Psoas muscle (tissue), 8 donors: ENCODE results near the gene ATG4D. TPM values are rescaled to one million over a fixed set of nuclear protein-coding genes. Genes with fewer than 3 reads are reported as not detected.

Experiments
- ATAC-seq, 4 donors: fragments of 200-7000 bp; cut with Tn5 transposase; one replicate each; pipeline ENCODE4 v1.9.1; 2020; ENCODE audit warnings: moderate library complexity in 3 of 4, mild to moderate bottlenecking in 2 of 4
- DNase-seq, 2 donors: peaks; one replicate each; pipeline ENCODE4 v3.0.0-alpha.2; 2020
- H3K27ac ChIP-seq: fragments of 200-600 bp; one replicate; pipeline ENCODE4 v1.8.0; 2022
- H3K27me3 ChIP-seq, 3 donors: fragments of 200-600 bp in 1 of 3; one replicate each; pipeline versions ENCODE4 v1.6.1 to v1.8.0; 2013 to 2022; ENCODE audit warnings: low read length in 2 of 3, mild to moderate bottlenecking in 2 of 3, moderate library complexity in 1 of 3; ENCODE audit not compliant: insufficient read depth in 3 of 3
- H3K36me3 ChIP-seq, 2 donors: fragments of 200-600 bp in 1 of 2; one replicate each; pipeline versions ENCODE4 v1.6.1 to v1.8.0; 2013 to 2022; ENCODE audit warnings: low read depth in 1 of 2, mild to moderate bottlenecking in 1 of 2, moderate library complexity in 1 of 2; ENCODE audit not compliant: insufficient read depth in 1 of 2
- H3K4me1 ChIP-seq: fragments of 200-600 bp; one replicate; pipeline ENCODE4 v1.8.0; 2022
- H3K4me3 ChIP-seq: fragments of 200-600 bp; one replicate; pipeline ENCODE4 v1.8.0; 2022; ENCODE audit warnings: mild to moderate bottlenecking
- H3K9me3 ChIP-seq: fragments of 200-600 bp; one replicate; pipeline ENCODE4 v1.8.0; 2022
- CTCF ChIP-seq: fragments of 200-600 bp; IDR thresholded peaks from one replicate; pipeline ENCODE4 v1.8.0; 2022; ENCODE audit warnings: antibody characterized with exemption
- WGBS, 3 donors: extraction: QIAGEN DNeasy Blood & Tissue Kit; methylation state at CpG; one replicate each; pipeline versions ENCODE4 v1.1.6 to v1.1.7; 2013; 5-methylcytosine and 5-hydroxymethylcytosine counted together
- intact Hi-C, 2 donors: fragments of 100-400 bp; cut with DNase I; formaldehyde crosslinking; loops; one replicate each; pipeline versions ENCODE4 v1.11.0 to v1.14.2; 2022
- polyA plus RNA-seq, 3 donors: library from polyadenylated mRNA; stranded (reverse); fragments of 200-250 nt; gene quantifications; one replicate each; pipeline ENCODE4 v1.2.3, GENCODE V29; 2013
- total RNA-seq, 4 donors: library from RNA; stranded (reverse); fragmentation: NEBNext Ultra II Directional in 2 of 4; extraction: Animal tissue kit (Norgen Biotek cat#: 25700) in 2 of 4; gene quantifications; one replicate each; pipeline versions ENCODE4 v1.2.1 to v1.2.4, GENCODE V29; 2021 to 2023
- donor health status: healthy with polysubstance abuse.
- donor health status: DM: no; HTN: no; CAD: no; lungs with moderate emphysema.
- donor health status: Bipolar disorder and iron deficiency.
- donor health status: healthy.
- donor health status: DM: yes; HTN: yes; CAD: no.
- donor health status: DM: no; HTN: no; CAD: no.
- donor health status: DM: no; HTN: no; CAD: no.
- donor health status: DM: yes; HTN: yes; CAD: no.

The ATG4D gene
- total and polyA plus RNA-seq, 7 donors, result 42.5 to 95.7 (median 65.8) TPM

- H3K9me3 ChIP-seq, result no peaks in the 10 kb centered on the region
- no peak for DNase-seq
- H3K4me1 ChIP-seq, result no peaks in the 10 kb centered on the region
- peak overlapping the region; percentile 52 for H3K4me3 ChIP-seq
- ATAC-seq, result peak in 3 of 4 donors; percentile 7 to 40 (median 35)
- intact Hi-C loops, result no loop called here
- no peaks in the 10 kb centered on the region for H3K36me3 ChIP-seq
- H3K27me3 ChIP-seq, result peaks cover 0 to 70% (median 30%) of the 10 kb centered on the region in 3 donors
- 2 to 3% (median 2%) methylated on average over 24 to 27 of the region's 27 CpGs for WGBS, 3 donors
- H3K27ac ChIP-seq, result no peak overlapping the region
- no peak for TF ChIP-seq CTCF
Observed at GRCh38 chr19:10517760-10518443, 25.8 kb upstream of the ATG4D start.

GRCh38 chr19:10518444-10519361, 25.0 kb upstream of the ATG4D start:
- H3K36me3 ChIP-seq, result no peaks in the 10 kb centered on the region
- H3K4me3 ChIP-seq, result no peak overlapping the region
- H3K27ac ChIP-seq, result no peak overlapping the region
- H3K9me3 ChIP-seq, result no peaks in the 10 kb centered on the region
- 9 to 14% (median 13%) methylated on average over 31 to 33 of the region's 33 CpGs for WGBS, 3 donors
- DNase-seq (no peak), ATAC-seq (peak in 1 of 4 donors; percentile 11)
- no peaks in the 10 kb centered on the region for H3K4me1 ChIP-seq
- intact Hi-C loops, result no loop called here
- peaks cover 0 to 63% (median 28%) of the 10 kb centered on the region in 3 donors for H3K27me3 ChIP-seq
- TF ChIP-seq CTCF, result no peak

- no peaks in the 10 kb centered on the region for H3K9me3 ChIP-seq
- ATAC-seq, result no peak
- no peaks in the 10 kb centered on the region for H3K36me3 ChIP-seq
- no peak overlapping the region for H3K4me3 ChIP-seq
- H3K27ac ChIP-seq, result no peak overlapping the region
- WGBS, 3 donors, result 52 to 64% (median 56%) methylated on average over 7 of the region's 7 CpGs
- intact Hi-C loops, result no loop called here
- H3K27me3 ChIP-seq, result peaks cover 0 to 56% (median 22%) of the 10 kb centered on the region in 3 donors
- no peak for DNase-seq
- no peak for TF ChIP-seq CTCF
- no peaks in the 10 kb centered on the region for H3K4me1 ChIP-seq
Observed at GRCh38 chr19:10519421-10519820, 24.3 kb upstream of the ATG4D start.

- H3K9me3 ChIP-seq, result no peaks in the 10 kb centered on the region
- H3K4me1 ChIP-seq, result no peaks in the 10 kb centered on the region
- ATAC-seq (no peak), DNase-seq (no peak)
- H3K4me3 ChIP-seq, result no peak overlapping the region
- no peak for TF ChIP-seq CTCF
- WGBS, 3 donors, result 85 to 89% (median 87%) methylated on average over 14 to 15 of the region's 15 CpGs
- H3K36me3 ChIP-seq, result no peaks in the 10 kb centered on the region
- intact Hi-C loops, result no loop called here
- H3K27ac ChIP-seq, result no peak overlapping the region
- H3K27me3 ChIP-seq, result peaks cover 0 to 42% (median 15%) of the 10 kb centered on the region in 3 donors
Observed at GRCh38 chr19:10520652-10521318, 22.9 kb upstream of the ATG4D start.
